ENCODE measurements around the gene SIX3.

The SIX3 gene

DNA sequence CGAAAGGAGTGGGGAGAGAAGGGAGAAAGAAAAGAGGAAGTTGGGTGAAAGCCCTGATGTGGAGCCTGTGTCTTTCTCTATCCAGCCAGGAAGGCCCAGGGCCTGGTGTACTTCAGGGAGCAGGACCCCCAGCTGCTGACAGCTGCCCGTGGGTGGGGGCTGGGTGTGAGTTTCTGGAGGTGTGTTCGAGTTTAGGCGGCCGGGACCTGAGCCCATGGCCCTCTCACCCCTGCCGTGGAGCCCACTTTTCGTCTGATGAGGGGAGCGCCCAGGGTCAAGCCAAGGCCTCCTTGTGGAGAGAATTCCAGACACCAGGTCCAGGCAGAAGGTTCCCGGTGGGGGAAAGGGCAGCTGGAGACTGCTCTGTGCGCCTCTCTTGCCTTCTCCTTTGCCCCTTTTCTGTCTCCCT lies 2.2 kb downstream of the SIX3 start:
- DNase-seq (ENCODE audit: low read depth in 3 of 3) = no peak

DNA sequence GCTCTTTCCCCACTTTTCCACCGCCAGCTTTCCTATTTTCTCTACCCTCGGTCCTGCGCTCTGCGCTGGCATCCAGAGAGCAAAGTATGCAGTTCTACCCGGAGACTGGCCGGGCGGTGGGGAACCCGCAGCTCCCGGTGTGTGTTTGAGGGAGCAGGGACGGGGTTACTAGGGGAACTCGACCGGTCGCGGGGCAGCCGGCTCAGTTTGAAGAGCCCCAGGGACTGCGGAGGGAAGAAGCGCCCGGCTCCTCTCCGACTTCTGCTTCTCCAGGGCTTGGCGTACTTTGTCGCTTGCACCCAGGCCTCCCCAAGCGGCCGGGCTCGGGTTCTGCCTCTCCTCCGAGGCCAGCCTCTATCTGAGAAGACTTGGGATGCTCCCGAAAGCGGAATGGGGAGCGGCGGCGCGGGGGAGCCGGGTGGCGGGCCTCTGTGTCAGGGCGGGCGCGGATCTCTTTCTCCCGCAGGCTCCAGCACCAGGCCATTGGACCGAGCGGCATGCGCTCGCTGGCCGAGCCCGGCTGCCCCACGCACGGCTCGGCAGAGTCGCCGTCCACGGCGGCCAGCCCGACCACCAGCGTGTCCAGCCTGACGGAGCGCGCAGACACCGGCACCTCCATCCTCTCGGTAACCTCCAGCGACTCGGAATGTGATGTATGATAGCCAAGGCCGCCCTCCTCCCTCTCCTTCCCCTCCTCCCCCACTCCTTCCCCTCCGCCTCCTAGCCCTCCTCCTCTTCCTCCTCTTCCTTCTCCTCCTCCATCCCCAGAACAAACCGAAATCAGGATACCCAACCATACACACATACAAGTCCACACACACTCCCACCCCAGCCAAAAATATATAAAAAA lies 2.8 kb downstream of the SIX3 start:
- DNase-seq (ENCODE audit: low read depth in 3 of 3) = no peak

GRCh38 chr2:44944952-44945612 lies 3.6 kb downstream of the SIX3 start:
- DNase-seq (ENCODE audit: low read depth in 3 of 3) = no peak

DNA sequence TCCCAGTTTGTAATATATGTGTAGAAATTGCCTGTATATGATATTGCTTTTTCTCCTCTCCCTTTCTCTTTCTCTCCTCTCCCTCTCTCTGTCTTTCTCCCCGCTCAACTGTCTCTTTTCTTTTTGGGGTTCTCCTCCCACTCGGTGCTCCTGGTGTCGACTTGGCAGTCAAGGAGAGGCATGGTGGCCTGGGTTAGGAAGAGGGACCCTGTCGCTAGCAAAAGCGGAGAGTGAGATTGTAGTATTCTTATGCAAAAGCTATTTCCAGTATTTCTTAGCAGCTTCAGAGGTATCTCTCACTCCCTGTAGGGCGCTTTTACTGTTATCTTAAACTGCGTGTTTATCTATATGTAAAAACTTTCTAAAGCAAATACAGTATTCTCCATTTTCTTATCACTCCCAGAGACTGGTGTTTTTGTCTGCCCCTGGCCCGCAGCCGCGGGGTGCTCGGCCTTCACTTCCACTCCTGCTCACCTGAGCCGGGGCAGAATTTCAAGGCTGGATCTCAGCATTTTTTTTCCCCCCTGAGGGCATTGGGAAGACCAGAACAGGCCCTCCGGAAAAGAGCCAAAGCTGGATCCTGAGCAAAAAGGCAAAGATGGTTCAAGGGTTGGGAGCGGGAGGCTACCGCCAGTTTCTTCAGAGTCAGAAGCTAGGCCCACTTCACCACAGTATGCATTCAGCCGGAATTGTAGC lies 4.3 kb downstream of the SIX3 start:
- DNase-seq (ENCODE audit: low read depth in 3 of 3) = no peak

DNA sequence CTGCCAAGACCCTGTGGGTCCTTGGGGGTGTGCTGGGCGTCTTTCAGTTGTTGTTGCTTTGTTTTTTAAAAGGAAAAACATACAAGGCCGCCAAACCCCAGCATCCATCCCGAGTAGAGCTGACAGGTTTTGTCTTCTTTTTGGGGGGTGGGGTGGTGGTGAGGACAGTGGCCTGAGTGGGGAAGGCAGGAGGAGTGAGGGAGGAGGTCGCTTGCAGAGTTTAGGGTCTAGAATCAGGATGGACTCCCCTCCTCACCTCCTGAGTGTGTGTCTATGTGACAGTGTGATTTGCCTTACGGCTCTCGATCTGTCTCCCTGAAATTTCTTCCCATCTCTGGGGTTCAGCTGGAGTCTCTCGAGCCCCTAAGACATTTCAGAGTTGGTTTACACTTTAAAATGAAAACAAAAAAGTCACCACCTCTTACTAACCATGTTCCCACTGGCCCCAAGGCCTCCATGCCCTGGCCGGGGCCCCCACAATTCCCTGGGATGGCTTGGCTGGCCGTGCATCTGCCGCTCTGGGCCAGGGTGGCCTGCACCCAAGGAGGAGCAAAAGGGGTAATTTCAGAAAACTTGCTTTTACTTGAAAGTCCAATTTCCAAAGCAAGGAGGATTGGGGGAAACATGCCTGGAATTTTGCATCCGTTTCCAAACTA lies 5.0 kb downstream of the SIX3 start:
- no peak for DNase-seq (ENCODE audit: low read depth in 3 of 3)

DNA sequence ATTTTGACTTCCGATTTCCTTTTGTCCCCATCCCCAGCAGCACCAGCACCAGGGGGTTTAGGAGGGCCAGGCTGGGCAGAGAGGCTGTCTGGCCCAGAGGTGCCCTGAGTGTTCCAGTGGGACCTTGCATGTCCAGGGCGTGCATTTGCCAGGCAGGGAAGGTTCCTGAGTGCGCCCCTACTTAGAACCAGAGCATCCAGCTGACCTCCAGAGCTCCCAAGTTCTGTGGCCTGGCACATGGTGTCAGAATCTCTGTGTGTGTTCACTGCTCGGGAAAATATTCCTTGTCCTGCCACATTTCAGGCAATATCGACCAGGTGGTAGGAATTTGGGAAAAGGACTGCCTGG lies 5.5 kb downstream of the SIX3 start:
- DNase-seq (ENCODE audit: low read depth in 3 of 3) = no peak

GRCh38 chr2:44948565-44949328 lies 7.2 kb downstream of the SIX3 start:
- no peak for DNase-seq (ENCODE audit: low read depth in 3 of 3)

DNA sequence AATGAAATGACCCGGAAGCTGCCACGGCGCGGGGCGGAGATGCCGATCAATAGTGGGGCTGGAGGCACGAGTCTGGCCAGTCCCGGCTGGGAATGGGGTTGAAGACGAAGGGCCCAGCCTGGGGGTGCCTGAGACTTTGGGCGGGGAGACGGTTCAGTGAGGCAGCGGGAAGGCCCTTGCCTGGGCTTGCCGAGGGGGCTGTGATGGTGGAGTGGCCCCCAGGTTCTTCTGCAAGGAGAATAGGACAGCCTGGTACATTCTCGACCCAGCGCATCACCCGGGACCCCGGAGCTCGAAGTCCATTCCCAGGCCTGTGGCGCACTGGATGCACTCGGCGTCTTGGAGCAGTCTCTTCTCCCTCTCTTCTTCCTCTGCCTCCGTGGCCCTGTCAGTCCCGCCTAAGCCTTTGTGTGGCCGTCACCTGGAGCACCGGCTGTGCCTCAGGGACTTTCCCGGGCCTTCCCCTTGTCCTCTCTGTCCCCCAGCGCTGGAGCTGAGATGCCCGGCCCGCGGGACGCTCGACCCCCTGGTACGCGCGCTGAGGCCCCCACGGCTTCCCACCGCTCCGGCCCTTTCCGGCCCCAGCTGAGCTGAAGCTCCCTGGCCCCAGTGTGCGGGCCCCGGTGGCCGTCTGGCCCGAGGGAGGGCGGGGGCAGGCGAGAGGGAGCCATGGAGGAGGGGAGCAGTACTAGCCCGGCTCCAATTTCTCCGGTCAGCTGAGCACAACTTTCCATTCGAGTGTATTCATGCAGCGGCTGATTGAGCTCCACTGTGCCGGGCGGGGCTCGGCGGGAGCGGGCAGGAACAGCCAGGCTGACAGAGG lies 8.0 kb downstream of the SIX3 start:
- DNase-seq (ENCODE audit: low read depth in 3 of 3) = no peak

- no peak for DNase-seq (ENCODE audit: low read depth in 3 of 3)
Measured at GRCh38 chr2:44950646-44951045, 9.1 kb downstream of the SIX3 start.

DNA sequence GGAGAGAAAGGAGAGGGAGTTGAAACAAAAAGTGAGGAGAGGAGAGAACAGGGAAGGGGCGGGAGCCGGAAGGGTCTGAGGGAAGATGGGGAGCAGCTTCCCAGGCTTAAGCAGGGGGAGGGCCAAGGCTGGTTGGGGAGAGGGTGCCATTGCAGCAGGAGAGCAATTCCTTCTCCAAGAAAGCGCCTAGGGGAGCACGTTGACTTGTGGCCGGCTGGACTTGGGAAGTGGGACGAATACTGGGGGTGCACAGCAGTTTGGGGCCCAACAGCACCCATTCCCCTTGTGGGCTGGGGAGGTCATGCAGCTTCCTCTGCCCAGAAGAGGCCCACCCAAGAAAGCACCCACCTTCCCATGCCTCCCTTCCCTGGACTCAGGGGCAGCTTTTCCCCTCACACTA lies 9.6 kb downstream of the SIX3 start:
- no peak for DNase-seq (ENCODE audit: low read depth in 3 of 3)

GRCh38 chr2:44951714-44952113 lies 10.2 kb downstream of the SIX3 start:
- DNase-seq (ENCODE audit: low read depth in 3 of 3) = no peak

DNA sequence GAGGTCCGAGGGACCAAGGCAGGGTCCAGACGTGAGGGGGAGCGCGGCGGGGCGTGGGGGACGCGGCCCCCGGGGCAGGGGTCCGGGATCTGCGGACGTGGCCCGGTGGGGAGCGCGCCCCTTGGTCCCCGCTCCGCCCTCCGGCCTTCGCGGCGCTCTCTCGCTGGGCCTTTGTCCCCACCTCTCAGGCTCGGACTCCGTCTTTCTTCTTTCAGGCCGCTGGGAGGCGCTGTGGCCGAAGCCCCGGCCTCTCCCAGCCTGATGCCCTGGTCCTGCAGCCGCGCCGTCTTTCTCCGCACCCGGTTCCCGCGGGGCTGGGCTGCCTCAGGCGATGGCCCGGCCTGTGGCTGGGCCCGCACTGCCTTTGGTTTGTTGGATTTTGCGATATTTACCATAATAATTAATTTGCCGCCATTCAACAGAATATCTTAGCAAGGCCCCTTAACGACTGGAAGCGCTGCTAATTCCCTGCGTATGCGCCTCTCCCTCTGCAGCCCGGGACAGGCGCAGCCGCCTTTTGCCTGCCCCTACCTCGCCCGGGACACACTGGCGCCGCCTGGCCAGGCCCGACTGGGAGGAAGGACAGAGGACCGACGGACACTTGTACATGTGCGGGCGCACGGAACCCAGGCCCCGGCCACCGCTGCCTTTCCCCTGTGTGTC lies 10.8 kb downstream of the SIX3 start:
- no peak for DNase-seq (ENCODE audit: low read depth in 3 of 3)

- DNase-seq (ENCODE audit: low read depth in 3 of 3) = no peak
Measured at GRCh38 chr2:44952806-44953498, 11.4 kb downstream of the SIX3 start.

DNA sequence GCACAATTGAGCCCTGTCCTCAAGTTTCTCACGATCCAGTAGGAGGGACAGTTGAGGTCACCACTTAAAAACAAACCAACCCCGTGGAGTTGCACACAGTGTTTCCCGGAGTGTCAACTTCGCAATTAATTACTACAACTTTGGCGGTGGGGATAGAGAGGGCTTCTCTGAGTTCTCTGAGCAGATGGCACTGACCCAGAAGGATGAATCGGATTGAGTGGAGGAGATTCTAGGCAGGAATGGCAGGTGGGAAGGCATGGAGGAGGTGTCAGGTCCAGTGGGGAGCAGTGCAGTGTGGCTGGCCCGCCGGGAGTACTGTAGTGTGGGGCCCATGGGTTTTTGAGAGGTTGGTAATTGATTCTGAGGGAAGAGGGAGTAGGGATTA lies 12.0 kb downstream of the SIX3 start:
- DNase-seq (ENCODE audit: low read depth in 3 of 3) = no peak

DNA sequence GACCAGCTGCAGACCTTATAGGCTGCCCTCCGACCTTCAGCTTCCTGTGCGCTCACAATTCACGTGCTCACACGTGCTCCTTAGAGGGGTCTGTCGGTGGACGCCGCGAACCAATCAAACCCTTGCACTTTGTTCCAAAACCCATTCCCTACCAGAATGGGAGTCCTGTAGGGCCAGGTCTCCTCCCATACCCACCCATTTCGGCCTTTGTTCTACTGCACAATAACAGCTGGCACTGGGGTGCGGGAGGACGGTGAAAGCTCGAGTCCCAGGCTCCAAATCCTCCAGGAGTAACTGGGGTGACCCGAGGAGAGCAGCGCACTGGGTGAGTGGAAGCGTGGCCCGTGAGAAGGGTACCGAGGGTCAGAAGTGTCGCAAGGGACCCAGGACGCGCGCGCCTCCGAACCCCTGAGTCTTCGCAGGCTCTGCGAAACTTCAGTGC lies 13.0 kb downstream of the SIX3 start:
- no peak for DNase-seq (ENCODE audit: low read depth in 3 of 3)

- DNase-seq (ENCODE audit: low read depth in 3 of 3) = no peak
Measured at GRCh38 chr2:44954889-44955592, 13.5 kb downstream of the SIX3 start.

DNA sequence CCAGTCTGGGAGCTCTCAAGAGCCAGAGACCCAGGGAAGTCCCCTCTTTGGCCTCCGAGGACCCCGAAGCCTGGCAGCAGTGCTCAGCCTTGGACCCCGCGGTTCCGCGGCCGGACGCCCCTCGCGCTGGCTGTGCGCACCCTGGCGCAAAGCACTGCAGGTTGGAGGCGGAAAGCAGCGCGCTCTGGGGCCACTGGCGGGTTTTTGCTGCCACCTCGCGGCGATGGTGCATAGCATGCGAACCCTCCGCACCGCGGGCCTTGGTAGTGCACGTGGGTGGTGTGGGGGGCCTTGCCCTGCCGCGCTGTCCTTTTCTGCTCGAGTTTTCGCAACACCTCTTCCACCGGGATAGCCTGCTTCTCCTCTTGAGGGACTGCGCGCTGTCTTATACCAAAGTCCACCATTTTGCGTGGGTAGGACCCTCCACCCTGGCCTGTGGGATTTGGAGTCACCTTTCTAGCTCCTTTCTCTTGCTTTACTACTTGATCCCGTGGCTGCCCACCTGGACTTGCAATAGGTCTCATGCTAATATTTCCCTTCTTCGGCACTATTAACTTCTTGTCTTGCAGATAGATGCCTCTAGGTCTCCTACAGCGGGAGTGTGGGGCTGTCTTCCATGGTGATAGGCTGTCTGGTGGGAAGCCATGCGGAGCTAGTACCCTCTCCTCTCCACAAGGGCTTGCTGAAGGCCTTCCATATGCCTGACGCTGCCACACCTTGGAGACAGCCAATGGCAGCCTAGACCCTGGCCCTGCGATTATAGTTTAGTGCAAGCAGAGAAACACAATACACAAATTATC lies 14.3 kb downstream of the SIX3 start:
- peak; percentile 48 to 68 (median 52) for DNase-seq (ENCODE audit: low read depth in 3 of 3)

DNA sequence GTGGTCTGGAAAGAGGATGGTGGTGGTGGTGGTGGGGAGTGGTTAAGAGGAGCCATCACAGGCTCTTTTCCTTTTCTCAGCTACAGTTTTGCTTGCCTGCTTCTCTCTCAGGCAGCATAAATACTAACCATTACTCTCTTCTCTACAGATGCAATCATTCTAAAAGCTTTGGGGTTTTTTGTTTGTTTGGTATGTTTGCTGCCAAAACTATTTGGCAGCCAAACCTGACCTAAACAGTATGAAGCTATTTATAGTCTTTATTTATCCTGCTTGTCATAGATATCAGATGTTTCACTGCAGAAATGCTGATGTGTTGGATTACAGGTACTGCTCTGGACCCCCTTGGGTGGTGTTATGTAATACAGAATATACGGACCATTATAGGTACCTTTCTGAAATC lies 15.3 kb downstream of the SIX3 start:
- DNase-seq (ENCODE audit: low read depth in 3 of 3) = no peak
